Lower lobe of right lung (tissue), 2 donors: ENCODE results near the gene FUT7. TPM values are rescaled to one million over a fixed set of nuclear protein-coding genes. Genes with fewer than 3 reads are reported as not detected.
A peak's percentile ranks its signal among the peaks of the same experiment; 100 is the strongest.

ENCODE experiments used
- ATAC-seq, 2 donors: fragments of 200-7000 bp; cut with Tn5 transposase; one replicate each; pipeline ENCODE4 v1.9.1; 2020 to 2022; ENCODE audit warnings: mild to moderate bottlenecking in 2 of 2, moderate library complexity in 2 of 2
- DNase-seq: peaks from one replicate; pipeline ENCODE4 v3.0.0-alpha.2; 2020
- H3K27ac ChIP-seq: fragments of 200-600 bp; one replicate; pipeline ENCODE4 v1.8.0; 2022
- H3K27me3 ChIP-seq: fragments of 200-600 bp; one replicate; pipeline ENCODE4 v1.8.0; 2022; ENCODE audit warnings: low read depth
- H3K36me3 ChIP-seq: fragments of 200-600 bp; one replicate; pipeline ENCODE4 v1.8.0; 2022; ENCODE audit warnings: mild to moderate bottlenecking
- H3K4me1 ChIP-seq: fragments of 200-600 bp; one replicate; pipeline ENCODE4 v1.8.0; 2022
- H3K4me3 ChIP-seq: fragments of 200-600 bp; one replicate; pipeline ENCODE4 v1.8.0; 2022; ENCODE audit warnings: mild to moderate bottlenecking
- H3K9me3 ChIP-seq: fragments of 200-600 bp; one replicate; pipeline ENCODE4 v1.8.0; 2022
- intact Hi-C: fragments of 100-400 bp; cut with DNase I; formaldehyde crosslinking; loops from one replicate; pipeline ENCODE4 v1.11.0; 2022
- total RNA-seq: library from RNA; stranded (reverse); fragmentation: NEBNext Ultra II Directional; extraction: Animal tissue kit (Norgen Biotek cat#: 25700); gene quantifications from one replicate; pipeline ENCODE4 v1.2.1, GENCODE V29; 2021
- TF ChIP-seq, protein P1 (sequence below): fragments of 200-600 bp; IDR thresholded peaks from one replicate; pipeline ENCODE4 v1.8.0; 2022; ENCODE audit warnings: antibody characterized with exemption, mild to moderate bottlenecking
- donor health status: DM: no; HTN: yes; CAD: no; lungs with severe emphysema.

Gene FUT7
- total RNA-seq, 1 donor from 2014 or later, result 1.1 TPM

- ATAC-seq (peak; percentile 52 to 68), DNase-seq (peak; percentile 84)
- TF ChIP-seq, protein P1, sequence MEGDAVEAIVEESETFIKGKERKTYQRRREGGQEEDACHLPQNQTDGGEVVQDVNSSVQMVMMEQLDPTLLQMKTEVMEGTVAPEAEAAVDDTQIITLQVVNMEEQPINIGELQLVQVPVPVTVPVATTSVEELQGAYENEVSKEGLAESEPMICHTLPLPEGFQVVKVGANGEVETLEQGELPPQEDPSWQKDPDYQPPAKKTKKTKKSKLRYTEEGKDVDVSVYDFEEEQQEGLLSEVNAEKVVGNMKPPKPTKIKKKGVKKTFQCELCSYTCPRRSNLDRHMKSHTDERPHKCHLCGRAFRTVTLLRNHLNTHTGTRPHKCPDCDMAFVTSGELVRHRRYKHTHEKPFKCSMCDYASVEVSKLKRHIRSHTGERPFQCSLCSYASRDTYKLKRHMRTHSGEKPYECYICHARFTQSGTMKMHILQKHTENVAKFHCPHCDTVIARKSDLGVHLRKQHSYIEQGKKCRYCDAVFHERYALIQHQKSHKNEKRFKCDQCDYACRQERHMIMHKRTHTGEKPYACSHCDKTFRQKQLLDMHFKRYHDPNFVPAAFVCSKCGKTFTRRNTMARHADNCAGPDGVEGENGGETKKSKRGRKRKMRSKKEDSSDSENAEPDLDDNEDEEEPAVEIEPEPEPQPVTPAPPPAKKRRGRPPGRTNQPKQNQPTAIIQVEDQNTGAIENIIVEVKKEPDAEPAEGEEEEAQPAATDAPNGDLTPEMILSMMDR, result no peak
- intact Hi-C loops, result no loop called here
- Histone ChIP-seq H3K27me3 (no peaks in the 10 kb centered on the region), H3K27ac (peak within 1 kb of the TSS; percentile 81), H3K4me1 (peaks cover 62% of the 10 kb centered on the region), H3K4me3 (peak within 1 kb of the TSS; percentile 55), H3K36me3 (peaks cover 16% of the 10 kb centered on the region), H3K9me3 (no peaks in the 10 kb centered on the region)
Observed at GRCh38 chr9:136996361-136997292, 35.3 kb downstream of the FUT7 start, which contains the start of gene CLIC3. Gene CLIC3 (minus strand): TSS chr9:136996568. CDS start chr9:136996543, 25 bp downstream.

DNA sequence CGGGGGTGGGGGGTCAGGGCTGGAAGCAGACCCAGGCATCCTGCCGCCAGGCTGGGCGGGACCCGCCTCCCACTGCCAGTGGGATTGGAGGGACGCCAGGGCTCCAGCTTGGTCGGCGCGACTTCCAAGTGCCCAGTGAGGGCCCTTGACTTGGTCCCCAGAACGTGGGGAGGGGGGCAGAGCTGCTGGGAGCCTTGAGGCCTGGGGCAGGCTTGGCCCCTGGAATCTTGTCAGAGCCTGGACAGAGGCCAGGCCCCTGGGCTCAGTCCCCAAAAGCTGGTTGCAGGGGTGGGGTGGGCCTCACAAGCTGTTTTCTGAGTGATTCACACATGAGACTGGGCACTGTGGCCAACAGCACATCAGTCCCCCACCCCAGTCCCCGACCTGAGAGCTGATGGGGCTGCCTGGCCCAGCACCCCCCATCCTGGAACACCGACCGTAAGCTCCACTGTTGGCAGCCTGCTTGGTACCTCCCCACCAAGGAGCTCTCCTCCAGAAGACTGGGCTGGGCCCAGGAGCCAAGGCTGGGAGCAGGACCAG lies 36.0 kb downstream of the FUT7 start:
- intact Hi-C loops, result no loop called here
- peaks cover 69% of the 10 kb centered on the region for H3K4me1 ChIP-seq
- H3K27ac ChIP-seq, result peak overlapping the region; percentile 81
- H3K4me3 ChIP-seq, result peak overlapping the region; percentile 55
- no peaks in the 10 kb centered on the region for H3K27me3 ChIP-seq
- peak; percentile 46 to 51 for ATAC-seq
- peak; percentile 90 for DNase-seq
- peaks cover 16% of the 10 kb centered on the region for H3K36me3 ChIP-seq
- no peaks in the 10 kb centered on the region for H3K9me3 ChIP-seq
- TF ChIP-seq, protein P1, result no peak

DNA sequence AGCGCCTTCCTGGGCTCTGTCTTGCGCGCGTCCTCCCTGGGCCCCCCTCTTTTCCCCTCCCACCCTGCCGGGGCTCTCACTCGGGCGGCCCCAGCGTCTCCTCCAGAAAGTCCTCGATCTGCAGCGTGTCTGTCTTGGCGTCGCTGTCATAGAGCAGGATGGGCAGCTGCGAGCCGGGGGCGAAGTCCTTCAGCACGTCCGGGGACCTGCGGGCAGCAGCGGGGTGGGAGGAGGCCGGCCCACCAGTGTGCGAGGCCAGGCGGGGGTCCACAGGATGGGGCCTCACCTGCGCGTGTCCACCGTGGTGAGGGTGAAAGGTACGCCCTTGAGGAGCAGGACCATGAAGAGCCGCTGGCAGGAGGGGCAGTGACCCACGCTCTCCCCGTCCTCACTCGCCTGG lies 36.5 kb downstream of the FUT7 start:
- intact Hi-C loops, result no loop called here

DNA sequence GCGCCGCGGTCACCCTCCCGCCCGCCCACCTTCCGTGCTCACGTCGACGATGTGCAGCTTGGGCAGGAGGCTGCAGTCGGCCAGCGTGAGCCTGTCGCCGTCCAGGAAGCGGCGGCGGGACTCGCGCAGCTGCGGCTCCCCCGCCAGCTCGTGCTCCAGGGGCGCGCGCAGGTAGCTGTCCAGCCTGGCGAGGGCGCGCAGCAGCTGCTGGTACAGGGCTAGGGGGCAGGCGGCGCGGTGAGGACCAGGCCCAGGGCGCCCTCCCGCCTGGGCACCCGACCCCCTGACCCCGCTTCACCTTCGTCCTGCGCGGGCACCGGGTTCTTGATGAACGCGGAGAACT lies 37.0 kb downstream of the FUT7 start:
- Histone ChIP-seq H3K36me3 (peaks cover 16% of the 10 kb centered on the region), H3K4me3 (peak overlapping the region; percentile 55), H3K27me3 (no peaks in the 10 kb centered on the region), H3K27ac (no peak overlapping the region), H3K9me3 (no peaks in the 10 kb centered on the region), H3K4me1 (peaks cover 67% of the 10 kb centered on the region)
- TF ChIP-seq, protein P1, result no peak
- ATAC-seq, result no peak
- DNase-seq, result no peak
- intact Hi-C loops, result no loop called here

More for the DNA sequence above, 36.5 kb downstream of the FUT7 start:
- DNase-seq (no peak), ATAC-seq (no peak)
- Histone ChIP-seq H3K27me3 (no peaks in the 10 kb centered on the region), H3K27ac (peak overlapping the region; percentile 81), H3K9me3 (no peaks in the 10 kb centered on the region), H3K36me3 (peaks cover 16% of the 10 kb centered on the region), H3K4me3 (peak overlapping the region; percentile 55), H3K4me1 (peaks cover 69% of the 10 kb centered on the region)
- TF ChIP-seq, protein P1, result no peak

DNA sequence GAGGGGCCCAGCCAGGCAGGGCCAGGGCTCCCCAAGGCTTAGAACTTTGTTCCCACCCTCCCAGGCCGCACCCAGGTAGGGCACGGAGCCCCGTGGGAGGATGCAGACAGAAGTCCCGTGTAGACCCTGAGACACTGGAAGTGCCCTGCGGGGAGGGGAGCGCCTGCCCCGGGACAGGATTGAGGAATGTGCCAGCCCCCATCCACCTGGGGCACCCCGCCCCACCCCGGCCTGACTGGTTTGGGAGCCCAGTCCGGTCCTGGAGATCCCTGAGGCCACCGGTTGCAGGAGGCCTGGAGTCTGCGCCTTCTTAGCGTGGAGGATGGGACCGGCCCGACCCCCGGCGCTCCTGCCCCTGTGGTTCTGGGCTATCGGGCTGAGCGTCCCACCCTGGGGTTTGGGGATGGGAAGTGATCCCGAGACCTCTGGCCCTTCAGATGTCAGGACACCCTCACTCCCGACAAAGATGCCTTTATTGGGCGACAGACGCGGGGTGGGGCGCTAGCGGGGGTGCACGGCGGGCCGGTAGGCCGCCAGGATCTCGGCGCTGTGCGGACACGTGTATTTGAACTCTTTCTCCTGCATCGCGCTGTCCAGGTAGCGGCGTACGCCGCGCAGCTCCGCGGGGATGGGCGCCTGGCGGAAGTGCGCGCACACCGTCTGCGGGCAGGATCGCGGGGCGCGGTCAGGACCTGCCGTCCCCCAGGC lies 37.6 kb downstream of the FUT7 start:
- intact Hi-C loops, result no loop called here
- ATAC-seq, result no peak
- peaks cover 61% of the 10 kb centered on the region for H3K4me1 ChIP-seq

More for the DNA sequence above, 37.6 kb downstream of the FUT7 start:
- no peaks in the 10 kb centered on the region for H3K27me3 ChIP-seq
- peaks cover 16% of the 10 kb centered on the region for H3K36me3 ChIP-seq
- H3K4me3 ChIP-seq, result no peak overlapping the region
- DNase-seq, result no peak
- TF ChIP-seq, protein P1, result no peak
- no peaks in the 10 kb centered on the region for H3K9me3 ChIP-seq
- H3K27ac ChIP-seq, result no peak overlapping the region
